GM21360 (cell line): Measurements from ENCODE around the gene ADARB1.

Source experiments
- ATAC-seq: cut with Tn5 transposase; IDR thresholded peaks from one replicate; pipeline ENCODE4 v1.9.1; 2021; ENCODE audit warnings: mild to moderate bottlenecking, moderate library complexity; ENCODE audit not compliant: unreplicated experiment

ADARB1 gene

GRCh38 chr21:45037986-45038385 lies 36.4 kb upstream of the ADARB1 start:
- no peak for ATAC-seq

- ATAC-seq, result no peak
Measured at GRCh38 chr21:45039317-45040156, 34.8 kb upstream of the ADARB1 start.

DNA sequence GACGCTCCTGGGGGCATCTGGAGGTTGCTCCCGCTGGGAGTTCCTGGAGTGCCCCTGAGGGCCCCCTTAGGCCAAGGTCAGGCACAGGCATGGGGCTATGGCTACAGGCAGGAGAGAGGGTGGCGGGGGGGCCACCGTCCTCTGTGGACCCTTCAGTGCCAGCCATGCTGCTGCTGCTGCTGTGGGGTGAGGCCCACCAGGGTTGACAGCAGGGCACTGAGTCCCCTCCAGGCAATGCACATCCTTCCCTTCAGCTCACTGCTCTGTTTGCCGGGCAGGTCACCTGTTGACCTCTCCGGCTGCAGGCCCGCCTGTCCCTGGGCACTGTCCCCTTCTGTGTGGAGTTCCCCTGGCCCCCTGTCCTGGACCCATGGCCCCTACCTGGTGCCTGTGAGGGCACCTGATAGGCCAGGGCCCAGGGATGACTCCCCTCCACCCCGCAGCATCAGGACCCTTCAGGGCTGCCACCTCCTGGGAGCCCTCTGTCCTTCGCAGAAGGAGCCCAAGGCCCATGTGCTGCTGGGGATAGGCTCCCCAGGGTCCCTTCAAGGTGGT lies 34.1 kb upstream of the ADARB1 start:
- no peak for ATAC-seq

GRCh38 chr21:45040739-45041138 lies 33.6 kb upstream of the ADARB1 start:
- ATAC-seq, result no peak

DNA sequence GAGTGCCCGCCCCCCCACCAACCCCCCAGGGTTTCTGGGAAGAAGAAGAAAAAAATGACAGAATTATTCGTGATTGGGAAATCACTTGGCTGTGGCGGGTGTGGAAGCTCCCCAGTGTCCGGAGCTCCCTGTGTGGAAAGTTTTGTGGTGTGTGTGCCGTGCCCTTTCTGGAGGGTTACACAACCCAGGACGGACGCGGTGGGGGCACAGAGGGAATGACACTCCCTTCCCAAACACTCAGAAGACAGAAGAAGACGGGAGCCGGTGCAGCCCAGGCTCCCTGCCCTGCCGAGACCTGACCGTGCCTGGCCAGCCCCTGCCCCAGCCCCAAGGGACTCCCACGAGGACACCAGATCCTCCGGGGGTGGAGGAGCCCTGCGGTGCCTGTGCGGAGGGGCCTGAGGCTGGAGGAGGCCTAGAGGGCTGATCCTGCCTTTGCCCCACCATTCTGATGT lies 33.0 kb upstream of the ADARB1 start:
- no peak for ATAC-seq

DNA sequence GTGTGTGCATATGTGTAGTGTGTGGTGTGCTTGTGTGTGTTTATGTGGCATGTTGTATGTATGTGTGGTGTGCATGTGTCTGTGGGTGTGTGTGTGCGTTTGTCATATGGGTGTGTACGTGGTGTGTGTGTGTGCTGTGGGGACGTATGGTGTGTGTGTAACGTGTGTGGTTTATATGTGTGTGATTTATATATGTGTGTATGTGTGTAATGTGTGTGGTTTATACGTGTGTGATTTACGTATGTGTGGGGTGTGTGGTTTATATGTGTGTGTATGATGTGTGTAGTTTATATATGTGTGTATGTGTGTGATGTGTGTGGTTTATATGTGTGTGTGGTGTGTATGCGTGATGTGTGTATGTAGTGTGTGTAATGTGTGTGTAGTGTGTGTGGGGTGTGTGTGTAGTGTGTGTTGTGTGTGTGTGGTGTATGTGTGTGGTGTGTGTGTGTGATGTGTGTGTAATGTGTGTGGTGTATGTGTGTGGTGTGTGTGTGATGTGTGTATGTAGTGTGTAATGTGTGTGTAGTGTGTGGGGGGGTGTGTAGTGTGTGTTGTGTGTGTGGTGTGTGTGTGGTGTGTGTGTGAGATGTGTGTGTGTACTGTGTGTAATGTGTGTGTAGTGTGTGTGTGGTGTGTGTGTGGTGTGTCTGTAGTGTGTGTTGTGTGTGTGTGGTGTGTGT lies 32.3 kb upstream of the ADARB1 start:
- no peak for ATAC-seq

DNA sequence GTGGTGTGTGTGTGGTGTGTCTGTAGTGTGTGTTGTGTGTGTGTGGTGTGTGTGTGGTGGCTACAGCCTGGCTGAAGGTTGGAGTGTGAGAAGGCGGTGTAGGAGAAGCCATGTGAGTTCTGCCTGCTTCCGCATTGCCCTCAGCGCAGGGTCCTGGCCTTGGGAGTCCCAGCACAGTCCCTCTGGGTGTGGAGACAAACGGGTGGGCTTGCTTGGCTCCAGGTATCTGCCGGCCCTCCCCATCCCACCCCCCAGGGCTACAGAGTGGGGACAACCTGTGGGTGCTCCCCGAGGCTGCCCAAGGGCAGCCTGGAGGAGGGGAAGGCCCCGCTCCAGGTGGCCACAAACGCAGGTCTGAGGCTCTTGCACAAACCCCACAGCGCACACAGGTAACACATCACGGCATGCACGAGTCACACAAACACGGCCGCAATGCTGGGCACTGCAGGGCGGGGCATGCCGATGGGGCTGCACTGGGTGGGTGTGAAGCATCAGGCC lies 31.7 kb upstream of the ADARB1 start:
- no peak for ATAC-seq

GRCh38 chr21:45043541-45044020 lies 30.8 kb upstream of the ADARB1 start:
- ATAC-seq, result no peak

DNA sequence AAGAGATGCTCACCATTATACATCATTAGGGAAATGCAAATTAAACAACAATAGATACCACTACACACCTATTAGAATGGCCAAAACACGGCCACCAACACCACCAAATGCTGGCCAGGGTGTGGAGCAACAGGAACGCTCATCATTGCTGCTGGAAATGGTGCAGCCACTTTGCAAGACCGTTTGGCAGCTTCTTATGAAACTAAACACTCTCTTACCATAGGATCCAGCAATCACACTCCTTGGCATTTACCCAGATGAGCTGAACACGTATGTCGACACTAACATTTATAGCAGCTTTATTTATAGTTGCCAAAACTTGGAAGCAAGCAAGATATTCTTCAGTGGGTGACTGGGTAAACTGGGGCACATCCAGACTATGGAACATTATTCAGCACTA lies 28.9 kb upstream of the ADARB1 start:
- ATAC-seq, result no peak

DNA sequence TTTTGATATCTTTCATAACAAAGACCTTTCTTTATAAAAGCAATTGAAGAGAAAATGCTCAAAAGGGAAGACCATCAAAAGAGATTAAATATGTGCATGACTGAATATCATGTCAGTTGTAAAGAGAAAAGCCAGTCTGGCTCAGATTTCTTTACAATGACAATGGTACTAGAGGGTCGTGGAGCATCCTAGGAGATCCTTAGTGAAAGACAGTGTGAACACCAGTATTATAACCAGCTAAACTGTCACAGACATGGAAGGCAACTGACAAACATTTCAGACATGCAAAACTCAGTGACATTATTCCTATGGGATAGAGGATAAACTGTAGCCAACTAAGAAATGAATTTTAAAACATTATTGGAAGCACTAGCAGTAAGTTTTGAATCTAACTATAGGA lies 27.1 kb upstream of the ADARB1 start:
- no peak for ATAC-seq

DNA sequence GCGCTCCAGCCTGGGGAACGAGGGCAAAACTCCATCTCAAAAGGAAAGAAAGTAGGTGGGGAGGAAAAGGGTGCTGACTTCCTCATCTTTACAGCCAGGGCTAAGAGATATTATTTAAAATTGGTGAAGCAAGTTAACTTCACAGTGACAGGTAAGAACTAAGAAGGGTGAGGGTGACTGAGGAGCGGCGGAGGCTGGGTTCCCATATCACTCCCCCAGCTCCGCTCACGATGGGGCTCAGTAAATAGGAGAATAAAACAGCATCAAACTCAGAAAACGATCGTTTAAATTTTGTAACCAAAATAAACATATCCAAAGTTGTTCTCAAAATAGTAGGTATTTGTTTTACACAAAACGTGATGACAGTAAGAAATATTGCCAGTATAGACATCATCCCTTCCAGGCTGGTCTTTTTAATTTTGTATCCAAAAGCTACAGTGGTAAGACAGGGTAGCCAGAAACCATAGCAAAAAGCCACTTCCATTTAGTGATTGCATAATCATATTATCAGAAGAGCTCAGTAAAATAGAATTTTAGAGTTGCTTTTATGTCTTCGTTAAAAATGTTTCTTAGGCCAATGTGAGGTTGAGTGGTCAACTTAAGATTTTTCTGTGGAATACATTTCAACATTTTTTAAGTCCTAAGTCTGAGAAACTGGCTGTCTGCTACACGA lies 26.2 kb upstream of the ADARB1 start:
- ATAC-seq, result no peak

DNA sequence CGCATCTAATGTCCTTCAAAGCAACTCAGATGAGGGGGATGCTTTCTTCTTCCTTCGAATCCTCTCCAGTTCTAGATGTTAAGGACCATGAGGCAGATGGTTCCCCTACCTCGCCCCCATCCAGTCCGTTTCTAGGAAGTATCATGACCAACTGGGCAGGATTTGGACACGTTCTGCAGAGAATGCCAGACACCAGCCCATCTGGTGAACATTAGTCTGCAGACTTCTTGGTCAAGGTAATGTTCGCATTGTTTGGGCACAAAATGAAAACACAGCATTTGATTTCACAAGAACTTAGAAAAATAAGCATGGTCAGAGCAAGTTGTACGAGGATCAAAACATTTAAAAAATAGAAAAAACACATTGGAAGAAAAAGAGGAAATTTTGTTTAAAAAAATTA lies 25.4 kb upstream of the ADARB1 start:
- no peak for ATAC-seq

DNA sequence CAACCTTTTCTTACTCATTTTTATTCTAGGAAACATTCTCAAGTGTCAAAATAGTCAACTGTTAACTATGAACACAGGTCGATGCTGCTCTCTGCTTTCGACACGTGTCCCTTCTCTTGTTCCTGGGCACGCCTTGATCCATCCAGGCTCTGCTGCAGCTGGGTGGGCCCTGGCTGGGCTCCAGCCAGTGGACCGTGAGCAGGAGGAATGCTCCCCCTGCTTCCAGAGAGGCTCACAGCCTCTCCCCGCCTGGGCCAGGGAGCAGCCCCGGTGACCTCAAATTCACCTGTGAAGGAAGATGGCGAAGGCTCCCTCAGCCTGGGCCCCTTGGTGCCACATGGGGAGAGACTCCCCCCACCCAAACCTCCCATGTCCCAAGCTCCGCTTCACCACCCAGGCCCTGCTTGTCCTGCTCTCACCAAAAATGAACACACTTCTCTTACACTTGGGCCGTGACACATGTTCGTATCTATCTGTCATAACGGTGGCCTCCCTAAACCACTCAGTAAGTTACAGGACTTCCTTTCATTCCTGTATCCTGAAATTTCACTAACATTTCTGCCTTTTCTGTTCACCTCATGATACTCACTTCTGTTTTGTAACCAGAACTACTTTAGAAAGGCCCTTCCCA lies 24.6 kb upstream of the ADARB1 start:
- ATAC-seq, result no peak

GRCh38 chr21:45050345-45050796 lies 24.0 kb upstream of the ADARB1 start:
- ATAC-seq, result no peak

DNA sequence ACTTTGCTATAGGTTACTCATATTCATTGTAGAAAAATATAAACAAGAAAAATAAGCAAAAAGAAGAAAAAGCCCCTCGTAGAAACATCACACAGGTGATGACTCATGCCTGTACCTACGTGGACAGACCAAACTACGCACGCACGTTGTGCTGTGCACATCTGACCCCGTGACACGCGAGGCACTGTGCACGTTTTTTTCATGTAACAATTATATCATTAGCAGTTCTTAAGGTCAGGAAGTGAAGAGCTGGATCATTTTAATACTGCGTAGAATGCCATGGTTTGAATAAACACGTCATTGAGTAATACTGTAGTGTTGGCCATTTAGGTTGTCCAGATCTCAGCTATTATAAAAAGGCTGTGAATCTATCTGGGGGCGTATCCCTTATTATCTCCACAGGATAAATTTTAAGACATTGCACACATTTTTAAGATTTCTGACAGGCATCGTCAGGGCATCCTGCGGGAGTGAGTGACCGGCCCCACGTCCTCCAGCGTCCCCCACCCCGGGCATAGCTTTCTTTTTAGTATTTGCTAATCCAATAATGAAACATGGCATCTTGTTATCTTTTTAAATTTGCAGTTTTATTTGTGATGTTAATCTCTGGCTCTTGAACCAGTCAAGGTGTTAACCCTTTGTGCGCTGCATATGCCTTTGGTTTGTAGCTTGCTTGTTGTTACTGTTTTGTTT lies 23.4 kb upstream of the ADARB1 start:
- ATAC-seq, result no peak

DNA sequence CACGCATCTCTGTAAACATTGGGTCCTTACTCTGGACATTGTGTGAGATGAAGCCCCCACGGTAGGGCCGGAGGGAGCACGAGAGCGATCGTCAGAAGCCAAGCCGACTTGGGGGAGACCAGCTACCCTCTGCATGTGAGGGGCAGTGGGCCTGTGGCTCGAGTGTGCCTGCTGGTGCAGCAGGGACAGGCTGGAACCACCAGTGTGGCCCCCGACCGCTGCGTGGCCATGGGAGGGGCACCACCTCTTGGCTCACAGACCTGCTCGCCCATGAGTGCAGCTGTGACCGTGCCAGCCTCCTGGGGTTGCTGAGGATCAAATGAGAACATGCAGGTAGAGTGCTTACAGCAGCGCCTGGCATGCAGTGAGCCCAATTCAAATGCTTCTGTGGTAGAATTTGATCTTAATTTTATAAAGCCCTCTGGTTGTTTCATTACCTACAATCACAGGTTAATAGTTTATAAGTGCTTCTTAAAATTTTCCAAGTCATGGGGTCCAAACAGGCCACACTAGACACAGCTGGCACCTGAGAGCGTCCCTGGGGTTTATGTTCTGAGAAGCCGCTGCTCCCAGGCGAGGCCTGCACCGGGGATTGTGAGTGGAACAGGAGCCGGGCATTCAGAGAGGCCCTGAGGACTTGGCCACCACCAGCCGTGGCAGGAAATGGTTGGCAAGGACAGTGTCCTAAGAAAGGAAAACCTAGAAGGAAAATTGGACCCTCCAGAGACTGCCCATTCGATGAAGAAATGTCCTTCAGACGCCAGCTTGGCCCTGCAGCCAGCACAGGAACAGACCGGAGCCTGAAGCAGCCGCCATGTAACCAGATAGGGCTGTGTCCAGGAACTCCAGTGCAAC lies 22.6 kb upstream of the ADARB1 start:
- no peak for ATAC-seq

- no peak for ATAC-seq
Measured at GRCh38 chr21:45052960-45053359, 21.4 kb upstream of the ADARB1 start.

- no peak for ATAC-seq
Measured at GRCh38 chr21:45053561-45054226, 20.7 kb upstream of the ADARB1 start.
